HCT116 (cell line): Measurements from ENCODE around the gene USH1C. TPM values are rescaled to one million over a fixed set of nuclear protein-coding genes. Genes with fewer than 3 reads are reported as not detected.

Experiments
- ATAC-seq: fragments of 200-7000 bp; cut with Tn5 transposase; 2 replicates; pipeline ENCODE4 v1.9.1; 2020; ENCODE audit warnings: mild to moderate bottlenecking, moderate library complexity
- BruUV-seq: library from RNA; stranded (reverse); fragments of 400-500 nt; replicated peaks from 2 replicates; lab custom pipeline; 2021; lab: Mats Ljungman, UMichigan
- CTCF ChIA-PET: fragments of 300-600 bp; sonication (Branson Sonifier 250); formaldehyde crosslinking; loops from one replicate; lab custom pipeline; 2021; ENCODE audit warnings: antibody characterized with exemption; lab: Charles Lee
- POLR2A ChIA-PET: fragments of 300-600, 350-600 bp; sonication (Branson Sonifier 250); formaldehyde crosslinking; loops from one replicate; lab custom pipeline; 2021; ENCODE audit warnings: antibody characterized with exemption; lab: Charles Lee
- RAD21 ChIA-PET, 2 experiments: fragments of 300-600 bp; sonication (Branson Sonifier 250); formaldehyde crosslinking; loops; one replicate each; lab custom pipeline; 2023; ENCODE audit warnings: low total read pairs in 2 of 2; ENCODE audit not compliant: uncharacterized antibody in 2 of 2, unreplicated experiment in 2 of 2, low non-redundant PET in 1 of 2; lab: Charles Lee
- DNase-seq: peaks from one replicate; pipeline ENCODE4 v3.0.0-alpha.2; 2010; ENCODE audit warnings: low read depth, low spot score
- H2AFZ ChIP-seq: fragments of 200-600 bp; shearing (Covaris generic), sonication (generic); 2 replicates; pipeline ENCODE4 v1.6.1; 2017; ENCODE audit warnings: low read depth, mixed run types, mixed read lengths, antibody characterized with exemption, low read length; ENCODE audit not compliant: poor library complexity, severe bottlenecking
- H3K27ac ChIP-seq: 2 replicates; pipeline ENCODE4 v1.5.1; 2012; ENCODE audit warnings: low read depth, low read length
- H3K27me3 ChIP-seq: fragments of 200-600 bp; sonication (generic); 2 replicates; pipeline ENCODE4 v1.6.1; 2016; ENCODE audit warnings: mixed run types, low read length, mixed read lengths; ENCODE audit not compliant: insufficient read depth
- H3K36me3 ChIP-seq, 2 experiments: fragments of 200-500 bp in 1 of 2; fragments of 200-600 bp in 1 of 2; sonication (Bioruptor generic) in 1 of 2; sonication (generic) in 1 of 2; 2 replicates each; pipeline versions ENCODE4 v1.5.1 to v1.6.1; 2014 to 2016; ENCODE audit warnings: low read length in 2 of 2, inconsistent platforms in 1 of 2, mixed read lengths in 1 of 2, mixed run types in 1 of 2; ENCODE audit not compliant: insufficient read depth in 2 of 2, control insufficient read depth in 1 of 2
- H3K4me1 ChIP-seq, 2 experiments: fragments of 200-600 bp in 1 of 2; sonication (generic) in 1 of 2; 2 replicates each; pipeline versions ENCODE4 v1.5.1 to v1.6.1; 2012 to 2017; ENCODE audit warnings: low read length in 2 of 2, inconsistent platforms in 1 of 2, mild to moderate bottlenecking in 1 of 2, mixed read lengths in 1 of 2, mixed run types in 1 of 2, moderate library complexity in 1 of 2; ENCODE audit not compliant: insufficient read depth in 2 of 2, control insufficient read depth in 1 of 2
- H3K4me2 ChIP-seq: fragments of 200-600 bp; sonication (generic); 2 replicates; pipeline ENCODE4 v1.6.1; 2017; ENCODE audit warnings: mixed run types, low read length, mixed read lengths
- H3K4me3 ChIP-seq, 2 experiments: fragments of 200-600 bp in 1 of 2; sonication (generic) in 1 of 2; replicated peaks in 1 of 2; 2 replicates each; pipeline ENCODE4 v1.5.1; 2011 to 2016; ENCODE audit warnings: low read length in 2 of 2, control low read depth in 1 of 2, low read depth in 1 of 2, mild to moderate bottlenecking in 1 of 2, mixed read lengths in 1 of 2, mixed run types in 1 of 2
- H3K79me2 ChIP-seq: fragments of 200-600 bp; sonication (generic); 2 replicates; pipeline ENCODE4 v1.6.1; 2017; ENCODE audit warnings: mild to moderate bottlenecking, mixed run types, low read length, moderate library complexity, mixed read lengths; ENCODE audit not compliant: insufficient read depth
- H3K9ac ChIP-seq: fragments of 200-600 bp; sonication (generic); 2 replicates; pipeline ENCODE4 v1.6.1; 2016; ENCODE audit warnings: low read length, mixed read lengths
- H3K9me2 ChIP-seq: fragments of 200-600 bp; sonication (generic), shearing (Covaris generic); 2 replicates; pipeline ENCODE4 v1.6.1; 2017; ENCODE audit warnings: mixed run types, mild to moderate bottlenecking, moderate library complexity; ENCODE audit not compliant: insufficient read depth
- H3K9me3 ChIP-seq, 2 experiments: fragments of 200-500 bp in 1 of 2; fragments of 200-600 bp in 1 of 2; sonication (Bioruptor generic) in 1 of 2; sonication (generic) in 1 of 2; 2 replicates each; pipeline ENCODE4 v1.6.1; 2014 to 2017; ENCODE audit warnings: low read length in 2 of 2, mixed read lengths in 2 of 2, inconsistent platforms in 1 of 2, low read depth in 1 of 2, mild to moderate bottlenecking in 1 of 2, mixed run types in 1 of 2, moderate library complexity in 1 of 2; ENCODE audit not compliant: control insufficient read depth in 1 of 2, insufficient read depth in 1 of 2
- H4K20me1 ChIP-seq: fragments of 200-600 bp; sonication (generic), shearing (Covaris generic); 2 replicates; pipeline ENCODE4 v1.6.1; 2017; ENCODE audit warnings: mixed run types, mild to moderate bottlenecking, moderate library complexity; ENCODE audit not compliant: insufficient read depth
- CBX3 ChIP-seq: IDR thresholded peaks from 2 replicates; pipeline ENCODE4 v1.6.1; 2012; ENCODE audit warnings: low read depth
- CEBPB ChIP-seq: IDR thresholded peaks from 2 replicates; pipeline ENCODE4 v1.6.1; 2012; ENCODE audit warnings: low read depth
- EGR1 ChIP-seq: IDR thresholded peaks from 2 replicates; pipeline ENCODE4 v1.6.1; 2012; ENCODE audit warnings: low read depth
- EZH2 ChIP-seq: fragments of 200-600 bp; sonication (generic); IDR thresholded peaks from 2 replicates; pipeline ENCODE4 v1.6.1; 2017; ENCODE audit warnings: antibody characterized with exemption, mixed run types
- JUND ChIP-seq: IDR thresholded peaks from 2 replicates; pipeline ENCODE4 v1.6.1; 2012
- SIN3A ChIP-seq: IDR thresholded peaks from 2 replicates; pipeline ENCODE4 v1.6.1; 2012; ENCODE audit warnings: low read depth
- TCF7L2 ChIP-seq: IDR thresholded peaks from 2 replicates; pipeline ENCODE4 v1.7.0; 2011; ENCODE audit warnings: borderline replicate concordance, inconsistent platforms; ENCODE audit not compliant: insufficient read depth, insufficient read length; ENCODE audit errors: extremely low read depth
- ZFX ChIP-seq: fragments of 450-650 bp; IDR thresholded peaks from 2 replicates; pipeline ENCODE4 v1.6.1; 2017
- ZNF274 ChIP-seq: fragments of 200-500 bp; sonication (Bioruptor generic); IDR thresholded peaks from 2 replicates; pipeline ENCODE4 v1.6.1; 2014; ENCODE audit warnings: mild to moderate bottlenecking, low read depth, low read length, inconsistent platforms
- intact Hi-C: fragments of 100-400 bp; cut with micrococcal nuclease; formaldehyde crosslinking; loops from 2 replicates; pipeline ENCODE4 v1.10.0; 2022
- total RNA-seq: library from RNA; stranded (reverse); gene quantifications from one replicate; pipeline ENCODE4 v1.2.1, GENCODE V29; 2021; ENCODE audit not compliant: unreplicated experiment
- TF ChIP-seq, protein P1 (sequence below): IDR thresholded peaks from 2 replicates; pipeline ENCODE4 v1.6.1; 2012; ENCODE audit warnings: low read depth
- TF ChIP-seq, protein P2 (sequence below), 3 experiments: fragments of 200-600 bp in 1 of 3; sonication (generic) in 1 of 3; IDR thresholded peaks in 2 of 3; conservative IDR thresholded peaks in 1 of 3; 2 replicates each; pipeline ENCODE4 v1.5.1; 2012 to 2017; ENCODE audit warnings: low read depth in 2 of 3, low read length in 2 of 3, antibody characterized with exemption in 1 of 3, borderline replicate concordance in 1 of 3, control low read depth in 1 of 3, mild to moderate bottlenecking in 1 of 3, mixed read lengths in 1 of 3, mixed run types in 1 of 3, moderate library complexity in 1 of 3; ENCODE audit not compliant: insufficient read depth in 1 of 3

Gene USH1C
- total RNA-seq, 1 experiment from 2014 or later = 13.4 TPM

DNA sequence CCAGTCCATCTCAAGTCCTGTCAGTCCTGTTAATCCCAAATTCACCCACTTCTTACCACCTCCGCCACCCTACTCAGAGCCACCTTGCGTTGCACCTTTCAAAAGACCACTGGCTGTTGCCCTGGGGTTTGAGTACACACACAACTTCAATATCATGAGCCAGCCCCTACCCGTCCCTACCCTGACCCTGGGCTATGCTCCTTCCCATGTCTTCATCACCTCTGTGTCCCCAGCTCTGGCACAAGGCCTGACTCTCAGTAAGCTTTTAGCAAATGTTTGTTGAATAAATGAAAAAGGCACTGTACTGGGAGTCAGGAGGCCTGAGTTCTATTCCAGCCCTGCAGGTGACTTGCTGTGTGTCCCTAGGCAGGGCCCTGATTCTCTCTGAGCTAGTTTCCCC is 29.3 kb upstream of the USH1C start:
- no peak overlapping the region for H3K4me2 ChIP-seq
- ATAC-seq = no peak
- no peak overlapping the region for H2AFZ ChIP-seq
- H3K27me3 ChIP-seq = no peaks in the 10 kb centered on the region; the same call in 1 of the 2 replicates
- ChIA-PET CTCF (no interaction called here), POLR2A (interaction anchor here (0.8 kb wide), 1 partner anchor 10 kb away, joined by 3 read pairs; no protein-coding TSS in a partner anchor), RAD21 (no interaction called here)
- no peak overlapping the region for H3K9ac ChIP-seq
- H3K27ac ChIP-seq = no peak overlapping the region
- H3K36me3 ChIP-seq = no peaks in the 10 kb centered on the region
- intact Hi-C loops = no loop called here
- H3K9me2 ChIP-seq = no peaks in the 10 kb centered on the region
- H3K4me3 ChIP-seq = no peak overlapping the region
- H3K9me3 ChIP-seq = no peaks in the 10 kb centered on the region
- no peaks in the 10 kb centered on the region for H4K20me1 ChIP-seq
- BruUV-seq = no TSS peak
- DNase-seq = no peak
- no peaks in the 10 kb centered on the region for H3K4me1 ChIP-seq
- TF ChIP-seq EZH2 (no peak), CEBPB (no peak), ZNF274 (no peak), JUND (no peak), CBX3 (no peak), SIN3A (no peak), EGR1 (no peak), ZFX (no peak), TCF7L2 (no peak)
- TF ChIP-seq, protein P1, sequence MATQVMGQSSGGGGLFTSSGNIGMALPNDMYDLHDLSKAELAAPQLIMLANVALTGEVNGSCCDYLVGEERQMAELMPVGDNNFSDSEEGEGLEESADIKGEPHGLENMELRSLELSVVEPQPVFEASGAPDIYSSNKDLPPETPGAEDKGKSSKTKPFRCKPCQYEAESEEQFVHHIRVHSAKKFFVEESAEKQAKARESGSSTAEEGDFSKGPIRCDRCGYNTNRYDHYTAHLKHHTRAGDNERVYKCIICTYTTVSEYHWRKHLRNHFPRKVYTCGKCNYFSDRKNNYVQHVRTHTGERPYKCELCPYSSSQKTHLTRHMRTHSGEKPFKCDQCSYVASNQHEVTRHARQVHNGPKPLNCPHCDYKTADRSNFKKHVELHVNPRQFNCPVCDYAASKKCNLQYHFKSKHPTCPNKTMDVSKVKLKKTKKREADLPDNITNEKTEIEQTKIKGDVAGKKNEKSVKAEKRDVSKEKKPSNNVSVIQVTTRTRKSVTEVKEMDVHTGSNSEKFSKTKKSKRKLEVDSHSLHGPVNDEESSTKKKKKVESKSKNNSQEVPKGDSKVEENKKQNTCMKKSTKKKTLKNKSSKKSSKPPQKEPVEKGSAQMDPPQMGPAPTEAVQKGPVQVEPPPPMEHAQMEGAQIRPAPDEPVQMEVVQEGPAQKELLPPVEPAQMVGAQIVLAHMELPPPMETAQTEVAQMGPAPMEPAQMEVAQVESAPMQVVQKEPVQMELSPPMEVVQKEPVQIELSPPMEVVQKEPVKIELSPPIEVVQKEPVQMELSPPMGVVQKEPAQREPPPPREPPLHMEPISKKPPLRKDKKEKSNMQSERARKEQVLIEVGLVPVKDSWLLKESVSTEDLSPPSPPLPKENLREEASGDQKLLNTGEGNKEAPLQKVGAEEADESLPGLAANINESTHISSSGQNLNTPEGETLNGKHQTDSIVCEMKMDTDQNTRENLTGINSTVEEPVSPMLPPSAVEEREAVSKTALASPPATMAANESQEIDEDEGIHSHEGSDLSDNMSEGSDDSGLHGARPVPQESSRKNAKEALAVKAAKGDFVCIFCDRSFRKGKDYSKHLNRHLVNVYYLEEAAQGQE = no peak
- TF ChIP-seq, protein P2, sequence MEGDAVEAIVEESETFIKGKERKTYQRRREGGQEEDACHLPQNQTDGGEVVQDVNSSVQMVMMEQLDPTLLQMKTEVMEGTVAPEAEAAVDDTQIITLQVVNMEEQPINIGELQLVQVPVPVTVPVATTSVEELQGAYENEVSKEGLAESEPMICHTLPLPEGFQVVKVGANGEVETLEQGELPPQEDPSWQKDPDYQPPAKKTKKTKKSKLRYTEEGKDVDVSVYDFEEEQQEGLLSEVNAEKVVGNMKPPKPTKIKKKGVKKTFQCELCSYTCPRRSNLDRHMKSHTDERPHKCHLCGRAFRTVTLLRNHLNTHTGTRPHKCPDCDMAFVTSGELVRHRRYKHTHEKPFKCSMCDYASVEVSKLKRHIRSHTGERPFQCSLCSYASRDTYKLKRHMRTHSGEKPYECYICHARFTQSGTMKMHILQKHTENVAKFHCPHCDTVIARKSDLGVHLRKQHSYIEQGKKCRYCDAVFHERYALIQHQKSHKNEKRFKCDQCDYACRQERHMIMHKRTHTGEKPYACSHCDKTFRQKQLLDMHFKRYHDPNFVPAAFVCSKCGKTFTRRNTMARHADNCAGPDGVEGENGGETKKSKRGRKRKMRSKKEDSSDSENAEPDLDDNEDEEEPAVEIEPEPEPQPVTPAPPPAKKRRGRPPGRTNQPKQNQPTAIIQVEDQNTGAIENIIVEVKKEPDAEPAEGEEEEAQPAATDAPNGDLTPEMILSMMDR (IDR thresholded peaks at IDR 0.05 in 2 of 3, conservative IDR thresholded peaks at IDR 0.05 in 1 of 3; ENCODE audit: borderline replicate concordance in 1 of 3, insufficient read depth in 1 of 3, low read depth in 2 of 3, low read length in 2 of 3) = no peak
- no peaks in the 10 kb centered on the region for H3K79me2 ChIP-seq
